DMS153 treated with DMSO at 0.1 percent for 48 hours (cell line): ENCODE data around the gene NPLOC4.

Source experiments
- DNase-seq: peaks from one replicate; lab custom pipeline; 2025; ENCODE audit not compliant: unreplicated experiment; lab: John Stamatoyannopoulos, UW

Gene NPLOC4

GRCh38 chr17:81509972-81510784, 126.7 kb downstream of the NPLOC4 start:
- no peak for DNase-seq

DNA sequence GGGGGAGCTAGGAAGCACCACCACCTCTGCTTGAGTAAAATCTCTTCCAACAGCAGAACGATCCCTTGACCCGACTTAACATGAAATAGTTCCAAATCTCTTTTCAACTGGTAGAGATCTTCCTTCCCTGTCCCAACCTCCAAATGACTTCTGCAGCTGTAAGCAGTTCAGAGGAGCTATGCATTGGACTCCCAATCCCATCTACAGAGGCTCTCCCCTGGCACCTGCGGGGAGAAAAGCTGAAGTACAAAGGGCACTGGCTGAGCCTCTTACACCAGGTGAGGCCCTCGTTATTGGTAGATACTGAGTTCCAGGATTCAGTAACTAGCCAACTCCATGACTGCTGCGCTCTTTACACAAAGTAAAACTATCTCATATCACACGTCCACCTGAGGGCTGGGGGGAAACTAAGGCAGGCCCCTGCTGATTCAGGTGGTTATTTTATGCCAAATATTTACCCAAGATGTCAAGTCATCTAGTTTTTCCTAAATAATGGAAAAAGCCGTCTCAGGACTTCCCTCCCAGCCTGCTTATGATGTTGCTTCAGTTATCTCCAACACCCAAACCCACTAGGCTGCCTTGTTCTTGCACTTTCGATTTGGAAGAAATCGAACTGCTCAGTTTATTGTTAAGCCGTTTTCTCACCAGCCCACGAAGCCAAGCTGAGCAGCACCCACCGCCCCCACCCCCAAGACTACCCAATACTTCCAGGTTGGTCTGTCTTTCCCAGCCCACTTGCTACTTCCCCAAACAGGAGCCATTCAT, 127.5 kb downstream of the NPLOC4 start:
- no peak for DNase-seq

- DNase-seq: no peak
Observed at GRCh38 chr17:81508639-81509206, 128.2 kb downstream of the NPLOC4 start.
